PC-9 (cell line): ENCODE data around the gene FASTK. TPM values are rescaled to one million over a fixed set of nuclear protein-coding genes. Genes with fewer than 3 reads are reported as not detected.

Experiments
- BruUV-seq: library from RNA; stranded (reverse); fragments of 400-500 nt; replicated peaks from 2 replicates; lab custom pipeline; 2021; lab: Mats Ljungman, UMichigan
- CTCF ChIA-PET: fragments of 300-600 bp; sonication (Branson Sonifier 250); formaldehyde crosslinking; loops from one replicate; lab custom pipeline; 2022; ENCODE audit warnings: antibody characterized with exemption; lab: Charles Lee
- POLR2A ChIA-PET: fragments of 300-600 bp; sonication (Branson Sonifier 250); formaldehyde crosslinking; loops from one replicate; lab custom pipeline; 2022; ENCODE audit warnings: antibody characterized with exemption; ENCODE audit not compliant: unreplicated experiment; lab: Charles Lee
- DNase-seq, 2 experiments: peaks; one replicate each; pipeline versions ENCODE4 v3.0.0 to v3.0.0-alpha.2; 2015 to 2022; ENCODE audit warnings: mixed read lengths in 1 of 2
- H2AFZ ChIP-seq: fragments of 200-600 bp; sonication (generic); 2 replicates; pipeline ENCODE4 v1.8.1; 2017; ENCODE audit warnings: antibody characterized with exemption
- H3F3A ChIP-seq: fragments of 200-600 bp; sonication (generic); 2 replicates; pipeline ENCODE4 v1.8.1; 2017; ENCODE audit warnings: antibody characterized with exemption, mild to moderate bottlenecking, low read depth; ENCODE audit not compliant: insufficient read depth
- H3K27ac ChIP-seq: fragments of 200-600 bp; sonication (generic); 2 replicates; pipeline ENCODE4 v1.6.1; 2016; ENCODE audit warnings: mixed run types
- H3K27me3 ChIP-seq: fragments of 200-600 bp; sonication (generic); 2 replicates; pipeline ENCODE4 v1.6.1; 2016; ENCODE audit warnings: low read depth, mixed run types; ENCODE audit not compliant: insufficient read depth
- H3K36me3 ChIP-seq: fragments of 200-600 bp; sonication (generic); 2 replicates; pipeline ENCODE4 v1.6.1; 2016; ENCODE audit warnings: low read depth, mixed run types
- H3K4me1 ChIP-seq: fragments of 200-600 bp; sonication (generic); replicated peaks from 2 replicates; pipeline ENCODE4 v1.6.1; 2016; ENCODE audit warnings: mixed run types; ENCODE audit not compliant: insufficient read depth
- H3K4me2 ChIP-seq: fragments of 200-600 bp; sonication (generic); 2 replicates; pipeline ENCODE4 v1.6.1; 2017; ENCODE audit warnings: mixed run types
- H3K4me3 ChIP-seq: fragments of 200-600 bp; sonication (generic); 2 replicates; pipeline ENCODE4 v1.6.1; 2016; ENCODE audit warnings: mixed run types
- H3K79me2 ChIP-seq: fragments of 200-600 bp; sonication (generic); 2 replicates; pipeline ENCODE4 v1.6.1; 2017; ENCODE audit warnings: low read depth, mixed run types
- H3K9me2 ChIP-seq: fragments of 200-600 bp; sonication (generic); 2 replicates; pipeline ENCODE4 v1.8.1; 2017; ENCODE audit warnings: mild to moderate bottlenecking; ENCODE audit not compliant: insufficient read depth
- H3K9me3 ChIP-seq: fragments of 200-600 bp; sonication (generic); 2 replicates; pipeline ENCODE4 v1.8.1; 2016; ENCODE audit warnings: low read depth; ENCODE audit not compliant: insufficient read depth
- H4K20me1 ChIP-seq: fragments of 200-600 bp; sonication (generic); 2 replicates; pipeline ENCODE4 v1.8.1; 2017; ENCODE audit not compliant: insufficient read depth
- CTCF ChIP-seq: fragments of 200-600 bp; sonication (generic); conservative IDR thresholded peaks from 2 replicates; pipeline ENCODE4 v1.6.1; 2017; ENCODE audit warnings: mixed run types, antibody characterized with exemption, mild to moderate bottlenecking, moderate library complexity
- EZH2 ChIP-seq: fragments of 200-600 bp; sonication (generic); IDR thresholded peaks from 2 replicates; pipeline ENCODE4 v1.8.0; 2017; ENCODE audit warnings: antibody characterized with exemption, low read depth
- intact Hi-C: fragments of 100-400 bp; cut with micrococcal nuclease; formaldehyde crosslinking; loops from one replicate; pipeline ENCODE4 v1.10.0; 2022; ENCODE audit not compliant: unreplicated experiment
- total RNA-seq: library from RNA; stranded (reverse); gene quantifications from 2 replicates; pipeline ENCODE4 v1.2.3, GENCODE V29; 2021

Gene FASTK
- total RNA-seq, 1 experiment from 2014 or later, result 104 TPM

- Histone ChIP-seq H2AFZ (no peak overlapping the region), H3K27me3 (no peaks in the 10 kb centered on the region), H3K4me3 (no peak overlapping the region), H3K27ac (no peak overlapping the region), H3K9me2 (no peaks in the 10 kb centered on the region), H4K20me1 (peaks cover 55% of the 10 kb centered on the region), H3K4me2 (no peak overlapping the region), H3F3A (no peaks in the 10 kb centered on the region), H3K79me2 (peaks cover 20% of the 10 kb centered on the region; the same call in 1 of the 2 replicates), H3K36me3 (0 out of 2 replicates have a peak, but pooled peaks cover 5% of the 10 kb centered on the region), H3K4me1 (no peaks in the 10 kb centered on the region), H3K9me3 (no peaks in the 10 kb centered on the region)
- BruUV-seq, result no TSS peak
- ChIA-PET POLR2A (no interaction called here), CTCF (no interaction called here)
- TF ChIP-seq CTCF (no peak), EZH2 (no peak)
- DNase-seq, result no peak
- intact Hi-C loops, result no loop called here
Observed at GRCh38 chr7:151103973-151104372, 23.4 kb upstream of the FASTK start.

GRCh38 chr7:151102991-151103390, 22.4 kb upstream of the FASTK start:
- BruUV-seq, result no TSS peak
- H4K20me1 ChIP-seq, result peaks cover 60% of the 10 kb centered on the region
- no peak overlapping the region for H3K27ac ChIP-seq
- H3K4me3 ChIP-seq, result no peak overlapping the region
- ChIA-PET CTCF (no interaction called here), POLR2A (no interaction called here)
- intact Hi-C loops, result no loop called here
- DNase-seq, result no peak
- H3F3A ChIP-seq, result no peaks in the 10 kb centered on the region
- no peak overlapping the region for H3K4me2 ChIP-seq
- H3K79me2 ChIP-seq, result peaks cover 29% of the 10 kb centered on the region
- no peaks in the 10 kb centered on the region for H3K9me3 ChIP-seq
- no peak overlapping the region for H2AFZ ChIP-seq
- H3K36me3 ChIP-seq, result 0 out of 2 replicates have a peak, but pooled peaks cover 5% of the 10 kb centered on the region
- TF ChIP-seq EZH2, result no peak
- TF ChIP-seq CTCF, result no peak
- H3K27me3 ChIP-seq, result no peaks in the 10 kb centered on the region
- H3K4me1 ChIP-seq, result no peaks in the 10 kb centered on the region
- no peaks in the 10 kb centered on the region for H3K9me2 ChIP-seq

- Histone ChIP-seq H3K36me3 (0 out of 2 replicates have a peak, but pooled peaks cover 5% of the 10 kb centered on the region), H3K9me3 (no peaks in the 10 kb centered on the region), H3K79me2 (peaks cover 32% of the 10 kb centered on the region), H3K4me1 (no peaks in the 10 kb centered on the region), H3K4me3 (no peak overlapping the region), H2AFZ (no peak overlapping the region), H3K27me3 (no peaks in the 10 kb centered on the region), H4K20me1 (peaks cover 54% of the 10 kb centered on the region), H3K27ac (no peak overlapping the region), H3K4me2 (no peak overlapping the region), H3F3A (no peaks in the 10 kb centered on the region), H3K9me2 (no peaks in the 10 kb centered on the region)
- TF ChIP-seq EZH2 (no peak), CTCF (no peak)
- POLR2A ChIA-PET, result interaction anchor here (0.6 kb wide), 1 partner anchor 195 kb away, joined by 3 read pairs; no protein-coding TSS in a partner anchor
- CTCF ChIA-PET, result no interaction called here
- BruUV-seq, result no TSS peak
- intact Hi-C loops, result no loop called here
- no peak for DNase-seq
Observed at GRCh38 chr7:151101621-151102396, 21.2 kb upstream of the FASTK start.
